HepG2 (cell line): ENCODE data around the gene ZNF385B. TPM values are rescaled to one million over a fixed set of nuclear protein-coding genes. Genes with fewer than 3 reads are reported as not detected.

Experiments used
- ATAC-seq: fragments of 200-7000 bp; cut with Tn5 transposase; 3 replicates; pipeline ENCODE4 v1.9.1; 2020; ENCODE audit warnings: mild to moderate bottlenecking, moderate library complexity
- BruUV-seq: library from RNA; stranded (reverse); fragments of 400-500 nt; replicated peaks from 2 replicates; lab custom pipeline; 2021; lab: Mats Ljungman, UMichigan
- CTCF ChIA-PET: fragments of 300-600 bp; formaldehyde crosslinking; extraction: SDS; loops from one replicate; lab custom pipeline; 2021; ENCODE audit warnings: low total read pairs, inconsistent platforms, low intra/inter-chr PET ratio; lab: Yijun Ruan, JAX
- POLR2A ChIA-PET: fragments of 350-600 bp; sonication (Branson Sonifier 250); formaldehyde crosslinking; loops from one replicate; lab custom pipeline; 2020; ENCODE audit warnings: antibody characterized with exemption, inconsistent platforms; lab: Yijun Ruan, JAX
- DNase-seq: peaks from one replicate; pipeline ENCODE4 v3.0.0-alpha.2; 2015; ENCODE audit warnings: low spot score
- FAIRE-seq: peaks from 3 replicates; lab custom pipeline; 2011; peaks lifted over from hg19 to GRCh38; lab: Jason Lieb, UNC
- H2AFZ ChIP-seq: one replicate; pipeline ENCODE4 v1.6.1; 2011; ENCODE audit warnings: low read length, inconsistent platforms
- H3K27ac ChIP-seq: fragments of 300-600 bp; 3 replicates; pipeline ENCODE4 v1.8.0; 2011; ENCODE audit warnings: mixed run types, mild to moderate bottlenecking, mixed read lengths, low read length, inconsistent platforms; ENCODE audit not compliant: insufficient read depth; ENCODE audit errors: extremely low read length
- H3K27me3 ChIP-seq, 2 experiments: fragments of 200-600 bp in 1 of 2; 2 replicates in 1 of 2; 3 replicates in 1 of 2; pipeline versions ENCODE4 v1.6.0 to v1.8.0; 2011; ENCODE audit warnings: low read length in 2 of 2, mild to moderate bottlenecking in 2 of 2, moderate library complexity in 2 of 2, inconsistent platforms in 1 of 2; ENCODE audit not compliant: insufficient read depth in 2 of 2, control insufficient read depth in 1 of 2
- H3K36me3 ChIP-seq, 2 experiments: fragments of 200-600 bp in 1 of 2; replicated peaks in 1 of 2; 2 replicates in 1 of 2; 3 replicates in 1 of 2; pipeline versions ENCODE4 v1.5.1 to v1.8.0; 2011; ENCODE audit warnings: low read length in 2 of 2, inconsistent platforms in 1 of 2; ENCODE audit not compliant: insufficient read depth in 2 of 2, control insufficient read depth in 1 of 2
- H3K4me1 ChIP-seq: 2 replicates; pipeline ENCODE4 v1.5.1; 2012; ENCODE audit warnings: low read length, inconsistent platforms; ENCODE audit not compliant: insufficient read depth
- H3K4me2 ChIP-seq: 2 replicates; pipeline ENCODE4 v1.6.0; 2011; ENCODE audit warnings: low read depth, low read length, inconsistent platforms
- H3K4me3 ChIP-seq, 3 experiments: fragments of 200-600 bp in 1 of 3; sonication (generic), shearing (Covaris generic) in 1 of 3; replicated peaks in 1 of 3; 2 replicates each; pipeline ENCODE4 v1.5.1; 2011 to 2016; ENCODE audit warnings: low read length in 3 of 3, inconsistent platforms in 2 of 3, low read depth in 2 of 3, mild to moderate bottlenecking in 2 of 3, control low read depth in 1 of 3, mixed read lengths in 1 of 3; ENCODE audit not compliant: insufficient read depth in 1 of 3
- H3K79me2 ChIP-seq: one replicate; pipeline ENCODE4 v1.6.1; 2011; ENCODE audit warnings: low read length, inconsistent platforms; ENCODE audit not compliant: insufficient read depth
- H3K9ac ChIP-seq: 2 replicates; pipeline ENCODE4 v1.6.0; 2011; ENCODE audit warnings: mild to moderate bottlenecking, low read depth, low read length, inconsistent platforms; ENCODE audit not compliant: insufficient read depth
- H3K9me3 ChIP-seq: 2 replicates; pipeline ENCODE4 v1.5.1; 2012; ENCODE audit warnings: mild to moderate bottlenecking, low read length
- H4K20me1 ChIP-seq: 2 replicates; pipeline ENCODE4 v1.6.0; 2011; ENCODE audit warnings: inconsistent platforms, mild to moderate bottlenecking, low read length, moderate library complexity; ENCODE audit not compliant: insufficient read depth
- HOXA5 ChIP-seq: sonication (generic); formaldehyde crosslinking; IDR thresholded peaks from 2 replicates; pipeline ENCODE4 v1.4.0; 2020; ENCODE audit warnings: missing genetic modification reagents
- KAT7 ChIP-seq: IDR thresholded peaks from 2 replicates; pipeline ENCODE4 v1.6.1; 2018; ENCODE audit warnings: borderline replicate concordance, missing compliant biosample characterization
- PAWR ChIP-seq: sonication (generic); formaldehyde crosslinking; IDR thresholded peaks from 2 replicates; pipeline ENCODE4 v1.4.0; 2020; ENCODE audit warnings: missing genetic modification reagents, mild to moderate bottlenecking, borderline replicate concordance
- RARA ChIP-seq: IDR thresholded peaks from 2 replicates; pipeline ENCODE4 v1.6.1; 2016; ENCODE audit warnings: missing genetic modification reagents, missing compliant biosample characterization
- SMAD1 ChIP-seq: sonication (generic); formaldehyde crosslinking; IDR thresholded peaks from 2 replicates; pipeline ENCODE4 v1.4.0; 2020; ENCODE audit warnings: missing genetic modification reagents, low read depth, mild to moderate bottlenecking, borderline replicate concordance
- ZNF652 ChIP-seq: IDR thresholded peaks from 2 replicates; pipeline ENCODE4 v1.6.1; 2016; ENCODE audit warnings: low read depth, borderline replicate concordance
- ZNF709 ChIP-seq: sonication (generic); formaldehyde crosslinking; IDR thresholded peaks from 2 replicates; pipeline ENCODE4 v1.5.0; 2020; ENCODE audit warnings: mild to moderate bottlenecking, missing genetic modification reagents
- in situ Hi-C: cut with HindIII; loops from 2 replicates; pipeline ENCODE4 v1.10.0; 2017; ENCODE audit warnings: low pct_unique_long_range_greater_than_20kb; ENCODE audit not compliant: extremely low pct_ligation_motif_present
- intact Hi-C: fragments of 100-400 bp; cut with micrococcal nuclease; formaldehyde crosslinking; loops from one replicate; pipeline ENCODE4 v1.10.0; 2022; ENCODE audit not compliant: unreplicated experiment
- polyA plus RNA-seq, 8 experiments: library from polyadenylated mRNA; depleted of rRNA in 3 of 8; stranded (reverse) in 7 of 8; unstranded in 1 of 8; fragments of >200 nt; fragmentation: Illumina TruSeq in 4 of 8; extraction: Trizol in 4 of 8; gene quantifications; 2 replicates each; pipeline versions ENCODE4 v1.2.1 to v1.2.3, GENCODE V29; 2011 to 2016; ENCODE audit warnings: low read depth in 4 of 8, missing spikeins in 1 of 8, mixed read lengths in 1 of 8; ENCODE audit not compliant: insufficient read depth in 1 of 8
- total RNA-seq, 5 experiments: library from RNA; depleted of rRNA; stranded (reverse); fragments of >200 nt; fragmentation: Illumina TruSeq; extraction: Trizol; gene quantifications; 2 replicates each; pipeline ENCODE4 v1.2.3, GENCODE V29; 2016; ENCODE audit warnings: low read depth in 1 of 5
- TF ChIP-seq, protein P1 (sequence below): sonication (generic); formaldehyde crosslinking; IDR thresholded peaks from 2 replicates; pipeline ENCODE4 v1.8.0; 2022; ENCODE audit warnings: missing genetic modification reagents, low read depth, mild to moderate bottlenecking, borderline replicate concordance
- TF ChIP-seq, protein P2 (sequence below): sonication (generic); formaldehyde crosslinking; IDR thresholded peaks from 2 replicates; pipeline ENCODE4 v1.9.0; 2021; ENCODE audit warnings: mild to moderate bottlenecking, missing genetic modification reagents
- TF ChIP-seq, protein P3 (sequence below): sonication (generic); formaldehyde crosslinking; IDR thresholded peaks from 2 replicates; pipeline ENCODE4 v1.4.0; 2020; ENCODE audit warnings: missing genetic modification reagents
- TF ChIP-seq, protein P4 (sequence below): sonication (generic); formaldehyde crosslinking; IDR thresholded peaks from 2 replicates; pipeline ENCODE4 v1.8.1; 2023; ENCODE audit warnings: missing genetic modification reagents, inconsistent platforms, borderline replicate concordance

ZNF385B gene
- total and polyA plus RNA-seq, 2 of the 13 experiments (the other 11 are each of a cell fraction or from before 2014, with no cell fraction given) = 3.3 to 6.7 TPM

DNA sequence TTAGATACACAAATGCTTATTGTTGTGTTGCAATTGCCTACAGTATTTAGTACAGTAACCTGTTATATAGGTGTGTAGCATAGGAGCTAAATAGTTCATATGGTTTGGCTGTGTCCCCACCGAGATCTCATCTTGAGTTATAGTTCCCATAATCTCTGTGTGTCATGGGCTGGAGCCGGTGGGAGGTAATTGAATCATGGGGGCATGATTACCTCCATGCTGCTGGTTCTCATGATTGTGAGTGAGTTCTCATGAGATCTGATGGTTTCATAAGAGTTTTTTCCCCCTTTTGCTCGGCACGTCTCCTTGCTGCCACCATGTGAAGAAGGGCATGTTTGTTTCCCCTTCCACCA, 406.3 kb downstream of the ZNF385B start (continued):
- TF ChIP-seq, protein P1, sequence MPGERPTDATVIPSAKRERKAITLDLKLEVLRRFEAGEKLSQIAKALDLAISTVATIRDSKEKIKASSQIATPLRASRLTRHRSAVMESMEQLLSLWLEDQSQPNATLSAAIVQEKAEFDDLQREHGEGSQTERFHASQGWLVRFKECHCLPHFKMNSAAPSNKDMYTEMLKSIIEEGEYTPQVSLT (CRISPR knock-in tag) = no peak
- TF ChIP-seq ZNF709 (CRISPR knock-in tag) = no peak
- TF ChIP-seq, all 625 proteins: peak for 0

DNA sequence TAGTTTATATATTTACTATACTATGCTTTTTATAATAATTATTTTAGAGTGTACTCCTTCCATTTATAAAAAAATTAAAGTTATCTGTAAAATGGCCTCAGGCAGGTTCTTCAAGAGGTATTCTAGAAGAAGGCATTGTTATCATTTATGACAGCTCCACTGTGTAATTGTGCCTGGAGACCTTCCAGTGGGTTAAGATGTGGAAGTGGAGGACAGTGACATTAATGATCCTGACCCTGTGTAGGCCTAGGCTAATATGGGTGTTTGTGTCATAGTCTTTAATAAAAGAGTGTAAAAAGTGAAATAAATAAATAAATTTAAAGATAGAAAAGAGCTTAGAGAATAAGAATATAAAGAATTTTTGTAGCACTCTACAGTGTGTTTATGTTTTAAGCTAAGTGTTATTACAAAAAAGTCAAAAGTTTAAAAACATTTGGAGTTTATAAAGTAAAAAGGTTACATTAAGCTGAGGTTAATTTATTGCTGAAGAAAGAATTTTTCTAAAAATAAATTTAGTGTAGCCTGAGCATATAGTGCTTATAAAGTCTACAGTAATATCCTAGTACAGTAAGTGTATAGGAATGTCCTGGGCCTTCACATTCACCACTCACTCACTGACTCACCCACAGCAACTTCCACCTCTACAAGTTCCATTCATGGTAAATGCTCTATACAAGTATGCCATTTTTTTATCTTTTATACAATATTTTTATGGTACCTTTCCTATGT, 406.8 kb downstream of the ZNF385B start:
- Histone ChIP-seq H3K36me3 (no peaks in the 10 kb centered on the region), H3K9ac (no peak overlapping the region), H3K27me3 (no peaks in the 10 kb centered on the region), H3K9me3 (no peaks in the 10 kb centered on the region; the same call in 1 of the 2 replicates), H3K4me1 (no peaks in the 10 kb centered on the region), H2AFZ (no peak overlapping the region), H3K4me2 (no peak overlapping the region), H3K4me3 (no peak overlapping the region), H3K79me2 (no peaks in the 10 kb centered on the region), H3K27ac (no peak overlapping the region), H4K20me1 (no peaks in the 10 kb centered on the region)
- intact Hi-C loops (no loop called here), in situ Hi-C loops (no loop called here)
- no TSS peak for BruUV-seq
- peak; percentile 23 for DNase-seq
- ChIA-PET CTCF (no interaction called here), POLR2A (no interaction called here)
- FAIRE-seq = no peak
- ATAC-seq = no peak
- TF ChIP-seq, protein P2, sequence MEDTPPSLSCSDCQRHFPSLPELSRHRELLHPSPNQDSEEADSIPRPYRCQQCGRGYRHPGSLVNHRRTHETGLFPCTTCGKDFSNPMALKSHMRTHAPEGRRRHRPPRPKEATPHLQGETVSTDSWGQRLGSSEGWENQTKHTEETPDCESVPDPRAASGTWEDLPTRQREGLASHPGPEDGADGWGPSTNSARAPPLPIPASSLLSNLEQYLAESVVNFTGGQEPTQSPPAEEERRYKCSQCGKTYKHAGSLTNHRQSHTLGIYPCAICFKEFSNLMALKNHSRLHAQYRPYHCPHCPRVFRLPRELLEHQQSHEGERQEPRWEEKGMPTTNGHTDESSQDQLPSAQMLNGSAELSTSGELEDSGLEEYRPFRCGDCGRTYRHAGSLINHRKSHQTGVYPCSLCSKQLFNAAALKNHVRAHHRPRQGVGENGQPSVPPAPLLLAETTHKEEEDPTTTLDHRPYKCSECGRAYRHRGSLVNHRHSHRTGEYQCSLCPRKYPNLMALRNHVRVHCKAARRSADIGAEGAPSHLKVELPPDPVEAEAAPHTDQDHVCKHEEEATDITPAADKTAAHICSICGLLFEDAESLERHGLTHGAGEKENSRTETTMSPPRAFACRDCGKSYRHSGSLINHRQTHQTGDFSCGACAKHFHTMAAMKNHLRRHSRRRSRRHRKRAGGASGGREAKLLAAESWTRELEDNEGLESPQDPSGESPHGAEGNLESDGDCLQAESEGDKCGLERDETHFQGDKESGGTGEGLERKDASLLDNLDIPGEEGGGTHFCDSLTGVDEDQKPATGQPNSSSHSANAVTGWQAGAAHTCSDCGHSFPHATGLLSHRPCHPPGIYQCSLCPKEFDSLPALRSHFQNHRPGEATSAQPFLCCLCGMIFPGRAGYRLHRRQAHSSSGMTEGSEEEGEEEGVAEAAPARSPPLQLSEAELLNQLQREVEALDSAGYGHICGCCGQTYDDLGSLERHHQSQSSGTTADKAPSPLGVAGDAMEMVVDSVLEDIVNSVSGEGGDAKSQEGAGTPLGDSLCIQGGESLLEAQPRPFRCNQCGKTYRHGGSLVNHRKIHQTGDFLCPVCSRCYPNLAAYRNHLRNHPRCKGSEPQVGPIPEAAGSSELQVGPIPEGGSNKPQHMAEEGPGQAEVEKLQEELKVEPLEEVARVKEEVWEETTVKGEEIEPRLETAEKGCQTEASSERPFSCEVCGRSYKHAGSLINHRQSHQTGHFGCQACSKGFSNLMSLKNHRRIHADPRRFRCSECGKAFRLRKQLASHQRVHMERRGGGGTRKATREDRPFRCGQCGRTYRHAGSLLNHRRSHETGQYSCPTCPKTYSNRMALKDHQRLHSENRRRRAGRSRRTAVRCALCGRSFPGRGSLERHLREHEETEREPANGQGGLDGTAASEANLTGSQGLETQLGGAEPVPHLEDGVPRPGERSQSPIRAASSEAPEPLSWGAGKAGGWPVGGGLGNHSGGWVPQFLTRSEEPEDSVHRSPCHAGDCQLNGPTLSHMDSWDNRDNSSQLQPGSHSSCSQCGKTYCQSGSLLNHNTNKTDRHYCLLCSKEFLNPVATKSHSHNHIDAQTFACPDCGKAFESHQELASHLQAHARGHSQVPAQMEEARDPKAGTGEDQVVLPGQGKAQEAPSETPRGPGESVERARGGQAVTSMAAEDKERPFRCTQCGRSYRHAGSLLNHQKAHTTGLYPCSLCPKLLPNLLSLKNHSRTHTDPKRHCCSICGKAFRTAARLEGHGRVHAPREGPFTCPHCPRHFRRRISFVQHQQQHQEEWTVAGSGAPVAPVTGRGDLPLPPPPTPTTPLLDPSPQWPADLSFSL (CRISPR knock-in tag) = no peak
- no peak for TF ChIP-seq ZNF652 (CRISPR knock-in tag)
- no peak for TF ChIP-seq PAWR (CRISPR knock-in tag)
- TF ChIP-seq, protein P3, sequence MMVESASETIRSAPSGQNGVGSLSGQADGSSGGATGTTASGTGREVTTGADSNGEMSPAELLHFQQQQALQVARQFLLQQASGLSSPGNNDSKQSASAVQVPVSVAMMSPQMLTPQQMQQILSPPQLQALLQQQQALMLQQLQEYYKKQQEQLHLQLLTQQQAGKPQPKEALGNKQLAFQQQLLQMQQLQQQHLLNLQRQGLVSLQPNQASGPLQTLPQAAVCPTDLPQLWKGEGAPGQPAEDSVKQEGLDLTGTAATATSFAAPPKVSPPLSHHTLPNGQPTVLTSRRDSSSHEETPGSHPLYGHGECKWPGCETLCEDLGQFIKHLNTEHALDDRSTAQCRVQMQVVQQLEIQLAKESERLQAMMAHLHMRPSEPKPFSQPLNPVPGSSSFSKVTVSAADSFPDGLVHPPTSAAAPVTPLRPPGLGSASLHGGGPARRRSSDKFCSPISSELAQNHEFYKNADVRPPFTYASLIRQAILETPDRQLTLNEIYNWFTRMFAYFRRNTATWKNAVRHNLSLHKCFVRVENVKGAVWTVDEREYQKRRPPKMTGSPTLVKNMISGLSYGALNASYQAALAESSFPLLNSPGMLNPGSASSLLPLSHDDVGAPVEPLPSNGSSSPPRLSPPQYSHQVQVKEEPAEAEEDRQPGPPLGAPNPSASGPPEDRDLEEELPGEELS (CRISPR knock-in tag) = no peak
- TF ChIP-seq RARA = no peak
- no peak for TF ChIP-seq SMAD1
- TF ChIP-seq HOXA5 (CRISPR knock-in tag) = no peak
- TF ChIP-seq, protein P4, sequence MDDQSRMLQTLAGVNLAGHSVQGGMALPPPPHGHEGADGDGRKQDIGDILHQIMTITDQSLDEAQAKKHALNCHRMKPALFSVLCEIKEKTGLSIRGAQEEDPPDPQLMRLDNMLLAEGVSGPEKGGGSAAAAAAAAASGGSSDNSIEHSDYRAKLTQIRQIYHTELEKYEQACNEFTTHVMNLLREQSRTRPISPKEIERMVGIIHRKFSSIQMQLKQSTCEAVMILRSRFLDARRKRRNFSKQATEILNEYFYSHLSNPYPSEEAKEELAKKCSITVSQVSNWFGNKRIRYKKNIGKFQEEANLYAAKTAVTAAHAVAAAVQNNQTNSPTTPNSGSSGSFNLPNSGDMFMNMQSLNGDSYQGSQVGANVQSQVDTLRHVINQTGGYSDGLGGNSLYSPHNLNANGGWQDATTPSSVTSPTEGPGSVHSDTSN (CRISPR knock-in tag) = no peak
- no peak for TF ChIP-seq KAT7
